ENCODE measurements around the gene C16orf95.

Gene C16orf95

GRCh38 chr16:87328846-87329245, 11.7 kb upstream of the C16orf95 start:
- no peaks in the 10 kb centered on the region for H3K27me3 ChIP-seq (ENCODE audit: insufficient read depth, poor library complexity, severe bottlenecking)
- H3K9me3 ChIP-seq (ENCODE audit: severe bottlenecking), result no peaks in the 10 kb centered on the region
- H3K36me3 ChIP-seq (ENCODE audit: low read depth), result peaks cover 25% of the 10 kb centered on the region
- no peak for ATAC-seq (ENCODE audit: low read depth)
- no peak overlapping the region for H3K27ac ChIP-seq (ENCODE audit: poor library complexity, severe bottlenecking)
- H3K4me3 ChIP-seq (ENCODE audit: severe bottlenecking), result no peak overlapping the region
- no peak for DNase-seq (ENCODE audit: low spot score)
- TF ChIP-seq, protein P1, sequence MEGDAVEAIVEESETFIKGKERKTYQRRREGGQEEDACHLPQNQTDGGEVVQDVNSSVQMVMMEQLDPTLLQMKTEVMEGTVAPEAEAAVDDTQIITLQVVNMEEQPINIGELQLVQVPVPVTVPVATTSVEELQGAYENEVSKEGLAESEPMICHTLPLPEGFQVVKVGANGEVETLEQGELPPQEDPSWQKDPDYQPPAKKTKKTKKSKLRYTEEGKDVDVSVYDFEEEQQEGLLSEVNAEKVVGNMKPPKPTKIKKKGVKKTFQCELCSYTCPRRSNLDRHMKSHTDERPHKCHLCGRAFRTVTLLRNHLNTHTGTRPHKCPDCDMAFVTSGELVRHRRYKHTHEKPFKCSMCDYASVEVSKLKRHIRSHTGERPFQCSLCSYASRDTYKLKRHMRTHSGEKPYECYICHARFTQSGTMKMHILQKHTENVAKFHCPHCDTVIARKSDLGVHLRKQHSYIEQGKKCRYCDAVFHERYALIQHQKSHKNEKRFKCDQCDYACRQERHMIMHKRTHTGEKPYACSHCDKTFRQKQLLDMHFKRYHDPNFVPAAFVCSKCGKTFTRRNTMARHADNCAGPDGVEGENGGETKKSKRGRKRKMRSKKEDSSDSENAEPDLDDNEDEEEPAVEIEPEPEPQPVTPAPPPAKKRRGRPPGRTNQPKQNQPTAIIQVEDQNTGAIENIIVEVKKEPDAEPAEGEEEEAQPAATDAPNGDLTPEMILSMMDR (IDR thresholded peaks at IDR 0.05; ENCODE audit: poor library complexity, severe bottlenecking), result no peak
- no peaks in the 10 kb centered on the region for H3K4me1 ChIP-seq (ENCODE audit: insufficient read depth, poor library complexity, severe bottlenecking)

- no peaks in the 10 kb centered on the region for H3K9me3 ChIP-seq (ENCODE audit: severe bottlenecking)
- H3K27ac ChIP-seq (ENCODE audit: poor library complexity, severe bottlenecking), result no peak overlapping the region
- DNase-seq (ENCODE audit: low spot score) (no peak), ATAC-seq (ENCODE audit: low read depth) (no peak)
- no peaks in the 10 kb centered on the region for H3K4me1 ChIP-seq (ENCODE audit: insufficient read depth, poor library complexity, severe bottlenecking)
- TF ChIP-seq, protein P1 (IDR thresholded peaks at IDR 0.05; ENCODE audit: poor library complexity, severe bottlenecking), result no peak
- no peaks in the 10 kb centered on the region for H3K27me3 ChIP-seq (ENCODE audit: insufficient read depth, poor library complexity, severe bottlenecking)
- H3K36me3 ChIP-seq (ENCODE audit: low read depth), result peaks cover 21% of the 10 kb centered on the region
- H3K4me3 ChIP-seq (ENCODE audit: severe bottlenecking), result no peak overlapping the region
Measured at GRCh38 chr16:87327798-87328495, 10.8 kb upstream of the C16orf95 start.

DNA sequence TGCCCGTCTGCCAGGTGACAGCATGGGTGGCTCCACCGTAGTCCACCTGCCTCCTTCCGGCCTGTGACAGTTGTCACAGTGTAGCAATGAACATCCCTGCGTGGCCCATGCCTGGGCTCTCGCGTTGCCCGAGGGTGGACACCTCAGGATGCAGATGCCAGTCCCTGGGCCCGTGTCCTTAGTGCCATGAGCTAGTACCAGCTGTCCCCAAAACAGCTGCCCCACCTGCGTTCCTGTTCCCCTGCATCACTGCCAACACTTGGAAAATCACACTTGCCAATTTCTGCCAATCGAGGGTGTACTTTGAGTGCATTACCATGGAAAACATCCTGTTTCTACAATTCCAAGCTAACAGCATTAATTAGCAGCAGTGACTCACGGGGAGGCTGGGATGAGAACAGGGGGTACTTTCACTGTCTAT, 9.0 kb upstream of the C16orf95 start:
- ATAC-seq (ENCODE audit: low read depth) (no peak), DNase-seq (ENCODE audit: low spot score) (peak; percentile 54)
- H3K9me3 ChIP-seq (ENCODE audit: severe bottlenecking), result no peaks in the 10 kb centered on the region
- TF ChIP-seq, protein P1 (IDR thresholded peaks at IDR 0.05; ENCODE audit: poor library complexity, severe bottlenecking), result no peak
- H3K4me1 ChIP-seq (ENCODE audit: insufficient read depth, poor library complexity, severe bottlenecking), result no peaks in the 10 kb centered on the region
- no peak overlapping the region for H3K27ac ChIP-seq (ENCODE audit: poor library complexity, severe bottlenecking)
- H3K4me3 ChIP-seq (ENCODE audit: severe bottlenecking), result no peak overlapping the region
- no peaks in the 10 kb centered on the region for H3K27me3 ChIP-seq (ENCODE audit: insufficient read depth, poor library complexity, severe bottlenecking)
- peaks cover 11% of the 10 kb centered on the region; the same call in 1 of the 2 replicates for H3K36me3 ChIP-seq (ENCODE audit: low read depth)

- ATAC-seq (ENCODE audit: low read depth) (no peak), DNase-seq (ENCODE audit: low spot score) (peak; percentile 55)
- TF ChIP-seq, protein P1 (IDR thresholded peaks at IDR 0.05; ENCODE audit: poor library complexity, severe bottlenecking), result no peak
- Histone ChIP-seq H3K27ac (ENCODE audit: poor library complexity, severe bottlenecking) (no peak overlapping the region), H3K4me1 (ENCODE audit: insufficient read depth, poor library complexity, severe bottlenecking) (no peaks in the 10 kb centered on the region), H3K27me3 (ENCODE audit: insufficient read depth, poor library complexity, severe bottlenecking) (no peaks in the 10 kb centered on the region), H3K36me3 (ENCODE audit: low read depth) (0 out of 2 replicates have a peak, but pooled peaks cover 4% of the 10 kb centered on the region), H3K4me3 (ENCODE audit: severe bottlenecking) (no peak overlapping the region), H3K9me3 (ENCODE audit: severe bottlenecking) (no peaks in the 10 kb centered on the region)
Measured at GRCh38 chr16:87325423-87325858, 8.2 kb upstream of the C16orf95 start.

Measured in RWPE2 (cell line).